ENCODE data around the gene AP4E1. TPM values are rescaled to one million over a fixed set of nuclear protein-coding genes. Genes with fewer than 3 reads are reported as not detected.

Gene AP4E1
- total and polyA plus RNA-seq, 2 of the 4 experiments (the other 2 are of a cell fraction): 3.1 to 6.8 TPM

DNA sequence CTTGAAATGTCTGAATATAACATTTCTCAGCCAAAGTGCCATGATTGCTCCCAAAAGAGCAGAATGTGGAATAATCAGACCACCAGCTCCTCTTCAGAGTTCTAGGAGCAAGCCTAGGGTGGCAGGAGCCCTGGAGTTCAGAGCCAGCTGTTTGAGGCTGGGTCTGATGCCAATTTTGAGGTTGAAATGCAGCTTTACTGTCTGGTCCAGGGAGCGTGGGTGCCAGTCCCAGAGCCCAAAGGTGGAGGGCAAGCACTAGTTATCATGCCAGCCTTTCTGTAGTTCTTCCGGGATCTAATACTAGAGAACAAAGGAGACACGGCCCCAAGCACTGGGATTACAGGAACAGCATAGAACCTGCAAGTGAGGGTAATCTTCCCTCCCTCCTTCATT lies 117.0 kb downstream of the AP4E1 start:
- no peak overlapping the region for H3K4ac ChIP-seq (ENCODE audit: low read depth, low read length)
- 100% methylated on average over 1 of the region's 3 CpGs; no CpG with 5 or more reads in 1 of the 2 experiments for WGBS, 2 experiments (ENCODE audit: extremely low coverage in 2 of 2, insufficient read length in 1 of 2)
- H2AK5ac ChIP-seq (ENCODE audit: low read depth, low read length): no peak overlapping the region
- H4K8ac ChIP-seq (ENCODE audit: low read depth in 2 of 2, low read length in 2 of 2): no peak overlapping the region
- peaks cover 6% of the 10 kb centered on the region; the same call in 1 of the 2 replicates for H3K4me1 ChIP-seq (ENCODE audit: control insufficient read depth, insufficient read depth, low read length)
- no peak overlapping the region for H3K18ac ChIP-seq (ENCODE audit: low read depth, low read length)
- dilution Hi-C loops (cut with HindIII; ENCODE audit: low sequenced_read_pairs, unreplicated experiment): no loop called here
- no peak overlapping the region for H4K91ac ChIP-seq (ENCODE audit: insufficient read depth, low read depth, low read length)
- H3K56ac ChIP-seq (ENCODE audit: extremely low read depth, insufficient read depth, low read length): no peak overlapping the region
- CTCF ChIA-PET: interaction anchor here (0.6 kb wide), 1 partner anchor 94 kb away, joined by 4 read pairs; no protein-coding TSS in a partner anchor
- H2BK120ac ChIP-seq (ENCODE audit: low read depth, low read length): no peak overlapping the region
- H3K36me3 ChIP-seq (ENCODE audit: control insufficient read depth, insufficient read depth, low read length): no peaks in the 10 kb centered on the region
- DNase-seq (no peak), ATAC-seq (ENCODE audit: low read depth) (no peak)
- H3K27me3 ChIP-seq (ENCODE audit: control insufficient read depth, insufficient read depth, low read length): no peaks in the 10 kb centered on the region
- H2AK9ac ChIP-seq (replicated peaks; ENCODE audit: low read depth, low read length, poor library complexity): no peak overlapping the region
- H2AFZ ChIP-seq (replicated peaks; ENCODE audit: low read length, poor library complexity): no peak overlapping the region
- POLR2A ChIA-PET (ENCODE audit: unreplicated experiment): no interaction called here
- no peak overlapping the region for H3K4me3 ChIP-seq (ENCODE audit: insufficient read depth, low read depth, low read length)
- H3K9ac ChIP-seq (ENCODE audit: low read depth, low read length): no peak overlapping the region
- H3K79me1 ChIP-seq (ENCODE audit: low read depth in 1 of 2, low read length in 2 of 2): no peaks in the 10 kb centered on the region
- H3K14ac ChIP-seq (replicated peaks; ENCODE audit: low read depth, low read length): no peak overlapping the region
- in situ Hi-C loops (cut with MboI; ENCODE audit: low sequenced_read_pairs): no loop called here
- H3K4me2 ChIP-seq (ENCODE audit: low read depth, low read length): no peak overlapping the region
- H2BK5ac ChIP-seq (ENCODE audit: low read depth, low read length, poor library complexity, severe bottlenecking): no peak overlapping the region
- H3K9me1 ChIP-seq (ENCODE audit: insufficient read depth, low read length): peaks cover 6% of the 10 kb centered on the region
- TF ChIP-seq CEBPB (IDR thresholded peaks at IDR 0.05; ENCODE audit: low read depth, low read length) (no peak), RCOR1 (IDR thresholded peaks at IDR 0.05; ENCODE audit: insufficient replicate concordance, low read length) (no peak)
- H4K20me1 ChIP-seq (ENCODE audit: insufficient read depth, low read length): no peaks in the 10 kb centered on the region
- no TSS peak for BruUV-seq (replicated peaks)
- H3K27ac ChIP-seq (ENCODE audit: insufficient read depth, low read length): no peak overlapping the region
- no peak overlapping the region for H2BK15ac ChIP-seq (ENCODE audit: low read depth, low read length)
- intact Hi-C loops (cut with micrococcal nuclease): no loop called here
- no peak overlapping the region for H2BK20ac ChIP-seq (ENCODE audit: low read depth, low read length)
- no peak overlapping the region for H3K23ac ChIP-seq (ENCODE audit: low read depth, low read length)
- no peak overlapping the region for H4K5ac ChIP-seq (ENCODE audit: low read depth, low read length)
- no peaks in the 10 kb centered on the region for H3K9me3 ChIP-seq (ENCODE audit: control insufficient read depth, insufficient read depth, low read length)

Data from IMR-90 (cell line).